MCF 10A (cell line): ENCODE data around the gene ODAPH. TPM values are rescaled to one million over a fixed set of nuclear protein-coding genes. Genes with fewer than 3 reads are reported as not detected.

Experiments used
- BruUV-seq: library from RNA; stranded (reverse); fragments of 400-500 nt; replicated peaks from 2 replicates; lab custom pipeline; 2021; lab: Mats Ljungman, UMichigan
- CTCF ChIA-PET: fragments of 300-600 bp; sonication (Branson Sonifier 250); formaldehyde crosslinking; extraction: SDS; loops from one replicate; lab custom pipeline; 2021; ENCODE audit warnings: antibody characterized with exemption, inconsistent platforms; lab: Yijun Ruan, JAX
- POLR2A ChIA-PET: fragments of 300-600, 350-650 bp; sonication (Branson Sonifier 250); formaldehyde crosslinking; extraction: SDS; loops from one replicate; lab custom pipeline; 2020; ENCODE audit warnings: antibody characterized with exemption, inconsistent platforms; lab: Yijun Ruan, JAX
- DNase-seq: peaks from one replicate; pipeline ENCODE4 v3.0.0-alpha.2; 2018; ENCODE audit not compliant: unreplicated experiment
- H3K27ac Mint-ChIP-seq: one replicate; pipeline ENCODE4 v1.8.0; 2022; ENCODE audit warnings: mild to moderate bottlenecking, low read depth, mixed read lengths; ENCODE audit not compliant: unreplicated experiment
- H3K27me3 Mint-ChIP-seq: one replicate; pipeline ENCODE4 v1.8.0; 2022; ENCODE audit warnings: mixed read lengths; ENCODE audit not compliant: insufficient read depth, unreplicated experiment
- H3K36me3 Mint-ChIP-seq: one replicate; pipeline ENCODE4 v1.8.0; 2022; ENCODE audit warnings: mild to moderate bottlenecking, moderate library complexity, mixed read lengths; ENCODE audit not compliant: insufficient read depth, unreplicated experiment
- H3K4me1 Mint-ChIP-seq: one replicate; pipeline ENCODE4 v1.8.0; 2022; ENCODE audit warnings: mixed read lengths; ENCODE audit not compliant: insufficient read depth, unreplicated experiment
- H3K4me3 Mint-ChIP-seq: one replicate; pipeline ENCODE4 v1.8.0; 2022; ENCODE audit warnings: mild to moderate bottlenecking, moderate library complexity, mixed read lengths; ENCODE audit not compliant: unreplicated experiment
- H3K9me3 Mint-ChIP-seq: one replicate; pipeline ENCODE4 v1.8.0; 2022; ENCODE audit warnings: mixed read lengths; ENCODE audit not compliant: unreplicated experiment
- CTCF ChIP-seq: fragments of 200-600 bp; IDR thresholded peaks from one replicate; pipeline ENCODE4 v1.8.0; 2022; ENCODE audit warnings: antibody characterized with exemption, mild to moderate bottlenecking; ENCODE audit not compliant: unreplicated experiment
- intact Hi-C: fragments of 100-400 bp; cut with micrococcal nuclease; formaldehyde crosslinking; loops from 2 replicates; pipeline ENCODE4 v1.14.1; 2022
- total RNA-seq: library from RNA; stranded (reverse); gene quantifications from 2 replicates; pipeline ENCODE4 v1.2.3, GENCODE V29; 2022

Gene ODAPH
- total RNA-seq, 1 experiment from 2014 or later = not detected

- H3K9me3 Mint-ChIP-seq = no peaks in the 10 kb centered on the region
- H3K4me3 Mint-ChIP-seq = no peak overlapping the region
- H3K36me3 Mint-ChIP-seq = no peaks in the 10 kb centered on the region
- BruUV-seq = no TSS peak
- POLR2A ChIA-PET = no interaction called here
- no peak for TF ChIP-seq CTCF
- intact Hi-C loops = no loop called here
- no peak overlapping the region for H3K27ac Mint-ChIP-seq
- no peaks in the 10 kb centered on the region for H3K4me1 Mint-ChIP-seq
- CTCF ChIA-PET = interaction anchor here (1.2 kb wide), 1 partner anchor 287 kb away, joined by 4 read pairs; no protein-coding TSS in a partner anchor
- DNase-seq = no peak
- no peaks in the 10 kb centered on the region for H3K27me3 Mint-ChIP-seq
Measured at GRCh38 chr4:75561789-75562188, 5.9 kb downstream of the ODAPH start.

GRCh38 chr4:75564023-75564422 is 8.2 kb downstream of the ODAPH start:
- Mint-ChIP-seq H3K36me3 (no peaks in the 10 kb centered on the region), H3K9me3 (no peaks in the 10 kb centered on the region), H3K4me1 (no peaks in the 10 kb centered on the region), H3K4me3 (no peak overlapping the region), H3K27me3 (no peaks in the 10 kb centered on the region), H3K27ac (no peak overlapping the region)
- no TSS peak for BruUV-seq
- DNase-seq = no peak
- POLR2A ChIA-PET = interaction anchor here (0.7 kb wide), 1 partner anchor 51 kb away, joined by 3 read pairs; no protein-coding TSS in a partner anchor
- no peak for TF ChIP-seq CTCF
- CTCF ChIA-PET = no interaction called here
- intact Hi-C loops = no loop called here

- Mint-ChIP-seq H3K27ac (no peak overlapping the region), H3K4me1 (no peaks in the 10 kb centered on the region), H3K4me3 (no peak overlapping the region), H3K36me3 (no peaks in the 10 kb centered on the region), H3K27me3 (no peaks in the 10 kb centered on the region), H3K9me3 (no peaks in the 10 kb centered on the region)
- POLR2A ChIA-PET = no interaction called here
- no peak for TF ChIP-seq CTCF
- intact Hi-C loops = no loop called here
- no TSS peak for BruUV-seq
- CTCF ChIA-PET = no interaction called here
- no peak for DNase-seq
Measured at GRCh38 chr4:75565481-75565880, 9.6 kb downstream of the ODAPH start.

GRCh38 chr4:75566911-75567310 is 11.0 kb downstream of the ODAPH start:
- ChIA-PET CTCF (interaction anchor here (0.6 to 1.0 kb wide), 2 partner anchors 172 to 281 kb away, joined by 3 to 4 read pairs; no protein-coding TSS in a partner anchor), POLR2A (interaction anchor here (0.6 kb wide), 1 partner anchor 271 kb away, joined by 3 read pairs; no protein-coding TSS in a partner anchor)
- no peaks in the 10 kb centered on the region for H3K4me1 Mint-ChIP-seq
- H3K27ac Mint-ChIP-seq = no peak overlapping the region
- no peak overlapping the region for H3K4me3 Mint-ChIP-seq
- no peaks in the 10 kb centered on the region for H3K27me3 Mint-ChIP-seq
- H3K36me3 Mint-ChIP-seq = no peaks in the 10 kb centered on the region
- no peak for DNase-seq
- no peaks in the 10 kb centered on the region for H3K9me3 Mint-ChIP-seq
- no peak for TF ChIP-seq CTCF
- BruUV-seq = no TSS peak
- intact Hi-C loops = no loop called here
